ENCODE results near the gene UPK3A. TPM values are rescaled to one million over a fixed set of nuclear protein-coding genes. Genes with fewer than 3 reads are reported as not detected.

The UPK3A gene
- not detected in 2 replicates for total RNA-seq

DNA sequence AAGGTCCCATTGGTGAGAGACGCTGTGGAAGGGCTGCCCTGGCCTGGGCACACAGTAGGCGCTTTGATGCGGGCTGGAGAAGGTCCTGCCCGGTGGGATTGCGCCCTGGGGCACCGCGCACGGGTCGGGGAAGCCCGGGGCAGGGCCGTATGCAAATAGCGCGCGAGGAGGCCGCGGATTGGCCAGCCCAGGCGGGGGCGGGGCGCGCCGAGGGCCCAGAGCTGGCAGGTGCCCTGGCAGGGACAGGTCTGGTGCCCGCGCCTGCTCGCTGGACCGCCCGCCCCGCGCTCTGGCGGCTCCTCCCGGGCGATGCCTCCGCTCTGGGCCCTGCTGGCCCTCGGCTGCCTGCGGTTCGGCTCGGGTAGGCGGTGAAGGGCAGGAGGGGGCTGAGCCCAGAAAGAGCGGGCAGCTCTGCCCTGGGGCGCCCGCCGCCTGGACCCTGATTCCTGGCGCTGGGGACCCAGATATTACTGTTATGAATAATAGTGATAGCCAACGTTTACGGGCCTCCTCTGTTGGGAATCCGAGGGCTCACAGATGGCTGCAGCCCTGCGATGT, at the start of gene UPK3A:
Gene UPK3A, plus strand, starts transcription at position 245 of the 558 bp plus-strand sequence. Its CDS starts 65 bp downstream, at position 310.

DNA sequence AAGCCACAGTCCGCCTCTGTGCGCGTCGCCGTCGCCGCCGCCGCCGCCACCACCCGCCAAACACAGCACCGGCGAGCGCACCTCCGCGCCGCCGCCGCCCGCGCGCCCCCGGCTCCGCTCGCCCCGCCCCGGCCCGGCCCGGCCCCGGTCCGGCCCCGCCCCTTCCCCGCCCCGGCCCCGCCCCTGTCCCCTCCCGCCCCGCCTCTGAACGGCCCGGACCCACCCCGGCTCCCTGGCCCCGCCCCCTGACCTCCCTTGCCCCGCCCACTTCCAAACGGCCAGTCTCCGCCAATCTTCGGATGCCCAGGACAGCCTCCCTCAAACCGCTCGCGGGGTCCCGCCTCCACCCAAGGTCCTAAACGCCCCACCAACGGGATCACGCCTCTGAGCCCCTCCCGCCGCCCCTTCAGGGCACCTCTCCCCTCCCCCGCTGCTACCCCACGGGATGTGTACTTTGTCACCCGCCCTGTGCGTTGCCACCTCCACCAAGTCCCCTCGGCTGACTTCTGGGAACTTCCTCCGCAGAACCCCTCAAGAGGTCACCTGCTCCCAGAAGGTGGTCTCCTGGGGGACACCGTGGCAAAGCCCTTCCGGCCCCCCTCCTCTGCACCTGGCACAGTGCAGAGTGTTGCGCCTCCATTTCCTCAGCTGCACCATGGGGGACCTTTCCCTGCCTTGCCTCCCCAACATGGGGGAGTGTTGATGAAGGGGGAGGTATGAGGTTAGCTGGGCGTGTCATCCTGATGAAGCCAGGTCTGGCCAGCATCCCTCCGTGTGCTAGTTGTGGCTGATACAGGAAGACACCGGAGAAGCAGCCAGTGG, 43.7 kb upstream of the UPK3A start, which contains the start of gene KIAA0930:
Gene KIAA0930, minus strand, starts transcription at position 85 of the 822 bp plus-strand sequence. CDS start 191 bp downstream, outside the sequence.

DNA sequence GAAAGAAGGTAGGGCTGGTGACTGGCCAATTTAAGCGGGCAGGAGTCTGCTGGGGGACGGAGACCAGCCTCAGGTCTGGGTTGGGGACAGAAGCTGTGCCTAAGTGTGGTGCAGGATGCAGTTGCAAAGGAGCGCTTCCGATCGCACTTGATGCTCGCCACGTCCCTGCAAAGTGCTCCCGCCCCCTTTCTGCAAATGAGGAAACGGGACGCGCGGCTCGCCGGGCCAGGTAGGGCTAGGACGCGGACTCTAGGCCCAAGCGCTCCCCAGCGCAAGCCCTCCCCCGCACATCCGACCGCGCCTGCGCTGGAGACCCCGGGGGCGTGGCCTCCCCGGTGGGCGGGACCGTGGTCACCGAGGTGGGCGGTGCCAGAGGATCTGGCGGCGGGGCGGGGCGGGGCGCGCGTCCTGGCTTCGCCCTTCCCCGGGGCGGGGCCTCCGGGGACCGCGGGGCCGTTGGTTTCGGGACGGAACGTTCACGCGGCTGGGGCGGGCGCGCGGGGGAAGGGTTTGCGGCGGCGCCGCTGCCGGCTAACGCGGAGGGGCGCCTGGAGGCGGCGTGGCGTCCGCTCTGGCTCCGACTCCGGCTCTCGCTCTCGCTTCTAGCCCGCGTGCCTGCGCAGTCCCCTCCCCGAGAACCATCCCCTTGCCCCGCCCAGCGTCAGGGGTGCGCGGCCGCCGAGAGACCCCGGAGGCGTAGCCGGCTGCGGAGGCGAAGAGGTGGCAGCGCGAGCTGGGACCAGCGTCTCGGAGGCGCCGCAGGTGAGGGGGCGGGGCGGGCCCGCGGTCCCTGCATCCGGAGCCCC, 24.9 kb downstream of the UPK3A start, which contains the start of gene FAM118A:
Gene FAM118A, plus strand, starts transcription at position 513 of the 806 bp plus-strand sequence. CDS start 12,446 bp downstream, outside the sequence.

Other genes starting within 250 kb of the UPK3A start
- 29.5 and 59.9 TPM in 2 replicates for gene NUP50, start 121.0 kb upstream of the UPK3A start, total RNA-seq
- gene KIAA0930, start 44.1 kb upstream of the UPK3A start, total RNA-seq = 93.7 and 109 TPM in 2 replicates
- gene FAM118A, start 25.0 kb downstream of the UPK3A start, total RNA-seq = 29.7 and 46.0 TPM in 2 replicates
- not detected in 2 replicates for gene SMC1B, start 128.7 kb downstream of the UPK3A start, total RNA-seq
- 0.16 TPM in 1 of 2 replicates, not detected in the other for gene RIBC2, start 128.7 kb downstream of the UPK3A start, total RNA-seq
- 470 and 528 TPM in 2 replicates for gene FBLN1, start 217.9 kb downstream of the UPK3A start, total RNA-seq